DLD1 (cell line): ENCODE results near the gene CA4.

Source experiments
- in situ Hi-C: cut with HindIII; loops from 2 replicates; pipeline ENCODE4 v1.10.0; 2017; ENCODE audit warnings: low sequenced_read_pairs

Gene CA4

DNA sequence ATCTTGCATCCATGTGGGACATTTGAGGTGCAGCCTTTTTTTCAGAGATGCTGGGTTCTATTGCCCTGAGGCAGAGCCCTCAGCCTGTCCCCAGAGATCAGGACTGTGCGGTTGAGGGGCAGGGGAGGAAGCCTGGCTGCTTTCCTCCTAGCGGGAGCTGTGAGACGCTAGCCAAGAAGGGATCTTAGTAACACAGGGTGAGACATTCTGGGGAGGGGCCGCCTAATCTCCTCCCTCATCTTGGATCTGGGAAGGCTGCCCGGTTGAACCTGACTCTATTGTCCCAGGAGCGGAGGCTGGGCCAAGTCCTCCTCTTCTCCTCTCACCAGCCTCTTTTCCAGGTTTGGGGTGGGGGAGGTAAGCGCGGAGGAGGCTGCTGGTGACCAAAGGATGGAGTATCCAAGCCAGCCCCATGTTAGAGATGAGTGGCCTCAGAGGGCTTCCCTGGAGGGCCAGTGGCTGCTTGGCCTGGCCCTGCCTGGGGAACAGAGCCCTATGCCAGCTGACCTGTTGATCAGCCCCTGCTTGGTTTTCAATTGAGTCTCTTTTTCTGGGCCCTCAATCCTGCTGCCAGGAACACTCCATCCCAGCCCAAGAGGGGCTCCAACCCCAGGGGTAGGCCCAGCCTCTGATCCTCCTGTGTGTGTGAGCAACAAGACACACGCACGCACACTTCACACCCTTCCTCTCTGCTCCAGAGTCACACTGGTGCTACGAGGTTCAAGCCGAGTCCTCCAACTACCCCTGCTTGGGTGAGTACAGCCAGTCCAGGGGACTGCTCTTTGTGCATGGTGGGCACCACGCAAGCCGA lies 5.0 kb downstream of the CA4 start:
- in situ Hi-C loops: no loop called here

- in situ Hi-C loops: no loop called here
Observed at GRCh38 chr17:60155427-60155814, 5.6 kb downstream of the CA4 start.

DNA sequence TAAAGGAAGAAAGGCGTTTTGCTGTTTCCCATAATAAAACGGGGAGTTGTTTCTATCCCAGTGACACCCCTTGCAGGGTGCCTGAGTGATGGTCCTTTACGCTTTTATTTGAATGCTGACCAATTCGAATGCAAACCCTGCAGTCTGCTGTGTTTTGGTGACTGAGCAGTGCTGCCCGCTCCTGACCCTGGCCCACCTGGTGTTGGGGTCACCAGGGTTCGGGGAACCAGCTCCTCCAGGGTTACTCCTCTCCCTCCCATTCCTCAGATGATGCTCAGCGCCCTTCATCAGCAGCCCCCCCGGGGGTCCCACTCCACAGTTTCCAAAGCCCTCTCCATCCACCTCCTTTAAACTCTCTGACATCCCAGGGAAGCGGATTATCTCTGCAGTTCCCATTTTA lies 6.0 kb downstream of the CA4 start:
- in situ Hi-C loops: no loop called here

GRCh38 chr17:60156746-60157145 lies 7.0 kb downstream of the CA4 start:
- in situ Hi-C loops: no loop called here

GRCh38 chr17:60157487-60158040 lies 7.8 kb downstream of the CA4 start:
- in situ Hi-C loops: no loop called here

- in situ Hi-C loops: no loop called here
Observed at GRCh38 chr17:60158751-60159478, 9.1 kb downstream of the CA4 start.

DNA sequence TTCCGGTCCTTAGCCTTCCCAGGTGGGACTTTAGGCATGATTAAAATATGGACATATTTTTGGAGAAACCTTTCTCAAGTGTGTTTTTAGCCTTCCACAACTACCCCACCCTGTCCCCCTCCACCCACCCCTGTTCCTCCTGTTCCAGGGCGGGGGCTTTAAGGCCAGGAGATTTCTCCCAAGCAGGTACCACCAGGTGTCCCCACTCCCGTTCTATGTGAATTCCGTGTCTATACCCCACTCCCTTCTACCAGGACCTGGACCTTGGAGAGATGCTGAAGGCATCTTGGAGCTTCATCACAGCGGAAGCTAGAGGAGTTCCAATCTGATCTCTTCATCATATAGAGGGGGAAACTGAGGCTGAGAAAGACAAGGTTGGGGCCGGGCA lies 9.7 kb downstream of the CA4 start:
- in situ Hi-C loops: no loop called here

GRCh38 chr17:60160829-60161501 lies 11.2 kb downstream of the CA4 start:
- in situ Hi-C loops: no loop called here

DNA sequence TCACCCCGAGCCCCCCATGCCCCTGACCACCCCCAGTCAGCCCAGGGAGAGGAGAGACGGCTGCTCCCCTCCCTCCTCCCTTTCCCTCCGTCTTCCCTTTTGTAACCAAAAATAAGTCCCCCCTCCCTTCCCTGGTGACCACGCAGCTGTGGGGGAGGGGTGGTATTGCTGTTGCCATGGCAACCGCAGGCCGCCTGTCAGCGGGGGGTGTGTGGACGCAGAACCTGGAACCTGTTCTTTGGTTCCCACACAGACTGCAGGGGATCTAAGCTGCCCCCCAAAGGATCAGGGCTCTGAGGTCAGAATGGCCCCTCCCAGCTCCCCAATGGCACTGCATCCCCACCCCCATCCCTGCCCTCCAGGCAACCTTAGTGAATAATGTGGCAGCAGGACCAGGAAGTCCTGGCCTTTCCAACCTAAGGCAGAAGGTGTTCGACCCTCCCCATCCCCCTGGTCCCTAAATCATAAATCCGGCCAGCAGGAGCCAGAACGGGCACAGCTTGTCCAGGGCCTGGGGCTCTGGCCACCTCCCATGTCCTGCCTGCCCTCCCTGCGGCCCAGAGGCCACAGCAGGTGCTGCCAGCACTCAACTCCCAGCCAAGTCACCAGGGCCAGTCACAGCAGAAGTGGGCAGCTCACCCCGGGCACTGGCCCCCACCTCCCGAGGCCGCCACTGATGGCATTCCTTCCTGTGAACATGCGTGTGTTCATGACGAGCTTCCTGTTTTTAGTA lies 12.0 kb downstream of the CA4 start:
- in situ Hi-C loops: no loop called here

DNA sequence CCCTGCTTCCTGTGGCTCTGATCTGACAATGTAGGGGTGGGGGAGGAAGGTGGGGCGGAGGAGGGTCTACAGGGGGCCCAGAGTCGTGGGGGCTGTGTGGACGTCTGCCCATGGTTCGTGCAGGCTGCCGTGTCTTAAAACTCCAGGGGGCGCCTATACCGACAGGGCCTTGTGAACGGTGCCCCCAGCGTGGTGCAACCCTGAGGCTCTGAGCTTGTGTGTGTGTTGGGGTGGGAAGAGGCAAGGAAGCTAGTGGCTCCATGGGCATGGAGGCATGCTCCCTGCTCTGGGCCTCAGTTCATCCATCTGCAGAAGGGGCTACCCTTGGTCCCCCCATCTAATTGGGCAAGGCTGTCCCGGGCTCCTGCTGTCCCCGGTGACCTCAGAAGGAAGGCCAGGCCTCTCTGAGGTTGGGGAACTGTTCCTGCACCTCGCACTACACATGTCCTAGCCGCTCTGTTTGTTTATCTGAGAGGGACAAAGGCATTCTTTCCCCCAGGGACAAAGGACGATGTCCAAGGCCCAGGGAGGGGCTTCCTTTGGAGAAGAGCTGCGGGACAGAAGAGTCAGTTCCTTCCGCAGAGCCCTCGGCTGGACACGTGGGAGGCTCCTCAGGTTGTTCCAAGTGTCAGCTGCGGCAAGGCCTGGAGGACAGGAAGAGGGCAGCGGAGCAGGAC lies 13.5 kb downstream of the CA4 start:
- in situ Hi-C loops: no loop called here

DNA sequence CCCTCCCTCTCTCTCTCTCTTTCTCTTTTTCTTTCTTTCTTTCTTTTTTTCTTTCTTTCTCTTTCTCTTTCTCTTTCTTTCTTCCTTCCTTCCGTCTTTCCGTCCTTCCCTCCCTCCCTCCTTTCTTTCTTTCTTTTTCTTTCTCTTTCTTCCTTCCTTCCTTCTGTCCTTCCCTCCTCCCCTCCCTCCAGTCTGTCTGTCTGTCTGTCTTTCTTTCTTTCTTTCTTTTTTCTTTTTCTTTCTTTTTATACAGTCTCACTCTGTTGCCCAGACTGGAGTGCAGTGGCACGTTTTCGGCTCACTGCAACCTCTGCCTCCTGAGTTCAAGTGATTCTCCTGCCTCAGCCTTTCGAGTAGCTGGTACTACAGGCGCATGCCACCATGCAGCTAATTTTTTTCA lies 14.4 kb downstream of the CA4 start:
- in situ Hi-C loops: no loop called here

- in situ Hi-C loops: no loop called here
Observed at GRCh38 chr17:60164697-60165096, 14.9 kb downstream of the CA4 start.

- in situ Hi-C loops: no loop called here
Observed at GRCh38 chr17:60165223-60165622, 15.4 kb downstream of the CA4 start.

- in situ Hi-C loops: no loop called here
Observed at GRCh38 chr17:60165971-60166370, 16.2 kb downstream of the CA4 start.

- in situ Hi-C loops: no loop called here
Observed at GRCh38 chr17:60167065-60167741, 17.4 kb downstream of the CA4 start.

- in situ Hi-C loops: no loop called here
Observed at GRCh38 chr17:60168654-60169053, 18.9 kb downstream of the CA4 start.

DNA sequence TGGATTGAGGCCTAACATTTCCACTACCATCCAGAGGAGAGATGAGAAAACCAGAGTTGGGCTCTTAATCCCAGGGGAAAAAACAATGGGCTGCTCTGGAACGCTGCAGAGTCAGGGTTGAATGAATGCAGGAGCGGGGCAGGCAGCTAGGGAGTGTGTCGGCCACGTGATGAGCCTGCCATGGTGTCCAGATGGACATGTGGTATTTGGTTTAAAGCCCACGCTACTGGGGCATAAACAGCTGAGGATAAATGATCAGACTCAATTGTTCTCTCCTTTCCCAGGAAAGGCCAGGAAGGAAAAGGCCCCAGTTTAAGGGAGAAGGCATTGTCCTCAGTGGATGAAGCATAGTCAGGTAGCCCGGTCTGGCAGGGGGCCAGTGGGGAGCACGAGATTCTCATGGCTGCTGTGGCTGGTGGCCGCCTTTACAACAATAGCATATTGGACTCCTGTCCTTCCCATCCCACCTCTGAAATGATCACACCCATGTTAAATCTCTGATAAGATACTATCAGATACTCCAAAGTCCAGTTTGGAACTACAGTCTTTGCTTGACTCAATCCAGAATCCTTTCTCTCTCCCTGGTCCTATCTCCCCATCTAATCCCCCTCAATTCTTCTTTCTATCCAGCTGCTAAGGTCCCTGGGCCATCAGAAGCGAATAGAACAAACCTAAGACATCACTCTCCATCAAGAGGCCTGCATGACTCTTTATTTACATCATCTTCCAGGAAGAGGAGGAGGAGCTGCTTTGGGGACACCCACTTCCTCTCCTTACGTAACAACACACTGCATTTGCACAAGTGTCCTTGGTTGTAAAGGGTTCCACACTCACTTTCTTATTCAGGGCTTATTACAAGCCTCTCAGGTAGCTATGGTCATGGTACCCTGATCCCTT lies 20.4 kb downstream of the CA4 start:
- in situ Hi-C loops: no loop called here

DNA sequence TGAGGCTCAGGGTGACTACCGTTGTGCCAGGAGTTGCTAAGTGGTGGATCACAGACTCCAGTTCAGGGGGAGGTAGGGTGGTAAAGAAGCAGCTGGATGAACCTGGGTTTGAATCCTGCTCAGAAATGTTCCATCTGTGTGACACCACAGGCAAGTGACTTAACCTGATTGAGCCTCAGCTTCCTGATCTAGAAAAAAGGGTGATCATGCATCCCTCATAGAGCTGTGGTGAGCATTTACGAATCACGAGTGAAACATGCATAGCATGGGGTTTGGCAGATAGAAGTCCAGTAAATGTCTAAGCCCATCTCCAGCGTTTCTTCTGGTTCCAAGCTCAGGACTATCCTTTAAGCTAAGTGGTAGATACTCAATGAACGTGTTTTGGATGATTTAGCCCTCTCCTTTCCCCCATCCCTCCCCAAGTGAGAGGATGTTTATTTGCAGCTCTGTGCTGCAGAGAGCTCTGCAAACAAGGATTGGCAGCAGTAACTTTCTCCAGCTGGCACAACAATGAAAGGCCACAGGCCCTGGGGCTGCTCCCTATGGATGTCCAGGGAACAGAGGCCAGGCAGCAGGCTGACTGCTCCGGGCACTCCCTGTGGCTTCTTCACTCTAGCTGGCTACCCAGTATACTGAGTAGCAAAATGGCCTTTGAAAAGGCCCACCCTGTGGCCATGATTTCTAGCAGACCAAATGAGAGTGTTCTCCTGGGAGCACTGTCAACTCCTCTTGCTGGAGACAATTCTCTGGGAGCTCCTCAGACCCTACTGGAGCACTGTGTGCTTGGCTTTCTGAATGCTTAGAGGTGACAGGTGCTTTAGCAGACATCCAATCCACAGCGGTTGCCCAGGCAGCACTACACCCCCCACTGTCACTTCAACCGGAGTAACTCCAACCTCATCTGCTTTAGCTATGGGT lies 21.3 kb downstream of the CA4 start:
- in situ Hi-C loops: no loop called here
